IPS-18a (cell line): Measurements from ENCODE around the gene TNPO2.
"Not testable (repeated sequence)": the region's sequence is repeated elsewhere in the genome, so short reads cannot be mapped to it uniquely, and the experiment has no call there.

Source experiments
- H3K27ac ChIP-seq: one replicate; pipeline ENCODE4 v1.5.1; 2013; ENCODE audit warnings: low read length
- H3K27me3 ChIP-seq: one replicate; pipeline ENCODE4 v1.6.1; 2013; ENCODE audit warnings: mild to moderate bottlenecking, low read length; ENCODE audit not compliant: control insufficient read depth, insufficient read depth
- H3K36me3 ChIP-seq: one replicate; pipeline ENCODE4 v1.6.1; 2013; ENCODE audit warnings: low read depth, low read length; ENCODE audit not compliant: control insufficient read depth
- H3K4me1 ChIP-seq: one replicate; pipeline ENCODE4 v1.6.1; 2013; ENCODE audit warnings: low read depth, low read length; ENCODE audit not compliant: control insufficient read depth
- H3K4me3 ChIP-seq: one replicate; pipeline ENCODE4 v1.5.1; 2013; ENCODE audit warnings: low read length
- H3K9ac ChIP-seq: one replicate; pipeline ENCODE4 v1.6.1; 2013; ENCODE audit warnings: mild to moderate bottlenecking, low read length, moderate library complexity
- H3K9me3 ChIP-seq: one replicate; pipeline ENCODE4 v1.6.1; 2013; ENCODE audit warnings: low read depth, low read length; ENCODE audit not compliant: control insufficient read depth

The TNPO2 gene

DNA sequence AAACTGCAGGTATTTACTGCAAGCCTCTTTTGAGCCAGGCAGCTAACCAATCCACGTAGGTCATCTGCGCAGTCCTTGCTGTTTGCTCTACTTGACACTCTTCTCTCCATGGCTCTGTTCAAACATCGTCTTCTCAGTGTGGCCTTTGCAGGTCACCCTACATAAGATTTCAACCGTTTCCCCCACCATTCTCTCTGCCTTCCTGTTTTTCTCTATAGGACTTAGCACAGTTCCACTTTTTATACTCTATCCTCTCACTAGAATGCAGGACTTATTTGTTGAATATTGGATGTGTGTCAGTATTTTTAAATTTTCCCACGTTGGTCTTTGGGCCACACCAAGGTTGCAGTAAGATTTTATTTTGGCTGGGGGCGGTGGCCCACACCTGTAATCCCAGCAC lies 25.6 kb downstream of the TNPO2 start:
- H3K27me3 ChIP-seq = no peaks in the 10 kb centered on the region
- H3K4me1 ChIP-seq = no peaks in the 10 kb centered on the region
- H3K9ac ChIP-seq = no peak overlapping the region
- peaks cover 31% of the 10 kb centered on the region for H3K36me3 ChIP-seq
- no peaks in the 10 kb centered on the region for H3K9me3 ChIP-seq
- no peak overlapping the region for H3K27ac ChIP-seq
- no peak overlapping the region for H3K4me3 ChIP-seq

DNA sequence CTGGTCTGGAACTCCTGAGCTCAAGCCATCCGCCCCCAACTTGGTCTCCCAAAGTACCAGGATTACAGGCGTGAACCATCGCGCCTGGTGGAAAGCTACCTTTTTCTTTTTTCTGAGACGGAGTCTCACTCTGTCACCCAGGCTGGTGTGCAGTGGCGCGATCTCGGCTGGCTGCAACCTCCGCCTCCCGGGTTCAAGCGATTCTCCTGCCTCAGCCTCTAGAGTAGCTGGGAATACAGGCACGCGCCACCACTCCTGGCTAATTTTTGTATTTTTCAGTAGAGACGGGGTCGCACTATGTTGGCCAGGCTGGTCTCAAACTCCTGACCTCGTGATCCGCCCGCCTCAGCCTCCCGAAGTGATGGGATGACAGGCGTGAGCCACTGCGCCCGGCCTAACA lies 26.3 kb downstream of the TNPO2 start:
- H3K9ac ChIP-seq, H3K9me3 ChIP-seq, H3K4me1 ChIP-seq, H3K27me3 ChIP-seq, H3K27ac ChIP-seq: not testable (repeated sequence)
- peak overlapping the region; percentile 69 for H3K4me3 ChIP-seq
- peaks cover 27% of the 10 kb centered on the region for H3K36me3 ChIP-seq

DNA sequence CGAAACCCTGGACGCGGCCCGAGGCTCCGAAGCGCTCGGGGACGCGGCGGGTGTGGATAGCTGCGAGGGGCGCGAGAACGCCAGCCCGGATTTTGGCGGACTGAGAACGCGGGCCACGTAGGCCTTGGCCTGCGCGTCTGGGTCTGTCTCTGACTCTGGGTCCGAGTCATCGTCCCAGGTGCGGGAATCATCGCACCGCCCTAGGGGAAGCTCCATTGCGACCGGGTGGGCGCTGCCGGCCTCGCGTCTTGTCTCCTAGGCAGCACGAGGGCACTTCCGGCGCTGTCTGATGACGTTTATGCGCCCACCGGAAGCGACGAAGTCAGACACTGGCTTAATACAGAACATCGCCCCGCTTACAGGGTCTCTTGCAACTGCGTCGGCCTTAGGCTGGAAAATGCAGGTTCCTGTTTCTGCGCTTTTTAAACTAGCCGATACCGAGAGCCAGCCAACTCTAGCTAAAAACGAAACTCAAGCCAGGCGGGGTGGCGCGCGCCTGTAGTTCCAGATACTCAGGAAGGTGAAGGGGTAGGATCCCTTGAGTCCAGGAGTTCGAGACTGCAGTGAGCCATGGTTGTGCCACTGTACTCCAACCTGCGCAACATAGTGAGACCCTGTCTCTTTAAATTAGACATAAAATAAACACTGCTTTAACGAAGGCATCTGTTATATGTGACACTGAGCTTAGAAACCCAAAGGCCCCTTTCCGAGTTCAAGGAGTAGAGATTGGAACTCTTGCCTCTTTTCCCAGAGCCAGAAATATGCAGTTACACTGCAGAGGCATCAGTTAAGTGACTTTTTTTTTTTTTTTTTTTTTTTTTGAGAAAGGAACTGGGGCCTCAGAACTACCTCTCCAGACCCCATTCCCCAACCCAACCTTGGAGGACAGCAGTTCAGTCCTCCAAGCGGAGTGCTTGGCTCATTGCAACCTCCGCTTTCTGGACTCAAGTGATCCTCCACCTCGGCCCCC lies 27.1 kb downstream of the TNPO2 start, which contains the start of gene FBXW9:
TSS of gene FBXW9 (minus strand) at position 266 of the 970 bp plus-strand sequence. CDS start at position 216, 50 bp downstream.
- Histone ChIP-seq H3K36me3 (peaks cover 19% of the 10 kb centered on the region), H3K27ac (peak within 1 kb of the TSS; percentile 13), H3K9me3 (no peaks in the 10 kb centered on the region), H3K4me3 (peak within 1 kb of the TSS; percentile 69), H3K9ac (peak within 1 kb of the TSS; percentile 48), H3K4me1 (no peaks in the 10 kb centered on the region), H3K27me3 (no peaks in the 10 kb centered on the region)

DNA sequence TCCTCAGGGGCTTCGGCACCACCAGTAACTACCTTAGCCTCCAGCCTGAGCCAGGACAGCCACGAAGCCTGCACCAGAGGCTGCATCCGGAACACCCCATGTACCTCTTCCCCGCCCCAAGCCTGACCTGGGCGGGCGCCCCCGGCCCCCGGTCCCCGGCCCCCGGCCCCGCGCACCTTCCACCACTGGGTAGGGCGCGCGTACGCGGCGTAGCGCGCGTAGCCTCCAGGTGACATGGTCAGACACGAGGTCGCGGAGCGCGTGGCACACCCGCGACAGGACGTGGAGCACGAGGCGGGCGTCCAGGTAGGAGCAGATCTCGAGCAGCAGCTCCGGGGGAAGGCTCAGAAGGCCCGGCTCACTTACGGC lies 27.8 kb downstream of the TNPO2 start:
- Histone ChIP-seq H3K36me3 (peaks cover 12% of the 10 kb centered on the region), H3K9me3 (no peaks in the 10 kb centered on the region), H3K9ac (peak overlapping the region; percentile 48), H3K4me1 (no peaks in the 10 kb centered on the region), H3K27me3 (no peaks in the 10 kb centered on the region), H3K27ac (no peak overlapping the region), H3K4me3 (peak overlapping the region; percentile 69)

DNA sequence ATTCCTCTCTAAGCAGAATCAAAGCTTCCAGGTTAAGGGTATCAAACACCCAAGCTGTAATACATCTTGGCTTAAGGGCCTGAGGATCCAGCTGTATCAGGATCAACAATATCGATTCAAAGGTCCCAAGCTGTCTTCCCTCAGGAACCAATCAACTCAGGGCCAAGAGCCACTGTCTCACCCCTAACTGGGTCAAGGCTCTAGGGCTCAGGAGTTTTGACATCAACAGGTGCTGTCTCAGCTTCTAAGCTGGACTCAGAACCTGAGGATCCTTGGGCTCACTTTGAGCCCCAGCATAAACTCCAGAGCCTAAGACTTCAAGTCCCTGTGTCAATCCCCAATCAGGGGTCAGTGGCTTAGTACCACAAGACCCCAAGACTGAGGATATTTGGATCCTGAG lies 28.2 kb downstream of the TNPO2 start:
- Histone ChIP-seq H3K27me3 (no peaks in the 10 kb centered on the region), H3K4me3 (peak overlapping the region; percentile 69), H3K4me1 (no peaks in the 10 kb centered on the region), H3K27ac (no peak overlapping the region), H3K36me3 (peaks cover 8% of the 10 kb centered on the region), H3K9me3 (no peaks in the 10 kb centered on the region), H3K9ac (peak overlapping the region; percentile 48)

DNA sequence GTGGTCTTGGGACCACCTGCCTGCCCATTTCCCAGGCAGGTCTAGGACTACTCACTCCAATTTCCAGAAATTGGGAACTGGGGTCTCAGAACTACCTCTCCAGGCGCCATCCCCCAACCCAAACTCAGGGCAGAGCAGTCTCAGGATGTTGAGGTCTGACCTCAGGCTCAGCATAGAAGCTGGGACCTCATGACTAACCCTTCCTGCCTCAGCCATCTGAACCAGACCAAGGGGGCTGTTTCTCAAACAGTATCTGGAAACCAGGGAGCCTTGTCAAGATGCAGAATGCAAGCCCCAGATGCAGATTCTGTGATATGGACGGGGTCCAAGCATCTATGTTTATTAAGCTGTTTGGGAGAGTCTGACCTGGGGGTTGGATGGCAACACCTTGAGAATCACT lies 28.6 kb downstream of the TNPO2 start:
- no peak overlapping the region for H3K27ac ChIP-seq
- peaks cover 6% of the 10 kb centered on the region for H3K36me3 ChIP-seq
- H3K9ac ChIP-seq = no peak overlapping the region
- H3K4me1 ChIP-seq = no peaks in the 10 kb centered on the region
- H3K4me3 ChIP-seq = no peak overlapping the region
- no peaks in the 10 kb centered on the region for H3K9me3 ChIP-seq
- no peaks in the 10 kb centered on the region for H3K27me3 ChIP-seq

DNA sequence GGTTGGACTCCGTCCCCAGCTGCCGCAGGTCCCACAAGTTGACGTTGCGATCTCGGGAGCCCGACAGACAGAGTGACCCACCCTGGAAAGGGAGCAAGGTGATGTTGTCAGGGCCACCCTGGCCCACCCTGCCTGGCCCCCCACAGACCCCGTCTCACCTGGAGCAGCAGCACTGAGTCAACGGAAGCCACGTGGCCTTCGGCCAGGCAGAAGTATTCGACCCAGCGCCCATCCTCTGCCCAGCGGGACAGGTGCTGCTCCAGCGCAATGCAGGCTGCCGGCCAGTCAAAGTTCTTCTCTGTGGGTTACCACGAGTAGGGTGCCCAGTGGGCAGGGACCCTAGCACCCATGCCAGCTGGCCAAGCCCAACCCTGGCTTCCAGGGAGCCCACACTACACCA lies 29.1 kb downstream of the TNPO2 start:
- Histone ChIP-seq H3K36me3 (peaks cover 1% of the 10 kb centered on the region), H3K9me3 (no peaks in the 10 kb centered on the region), H3K4me1 (no peaks in the 10 kb centered on the region), H3K27me3 (no peaks in the 10 kb centered on the region), H3K27ac (no peak overlapping the region), H3K4me3 (no peak overlapping the region), H3K9ac (no peak overlapping the region)

DNA sequence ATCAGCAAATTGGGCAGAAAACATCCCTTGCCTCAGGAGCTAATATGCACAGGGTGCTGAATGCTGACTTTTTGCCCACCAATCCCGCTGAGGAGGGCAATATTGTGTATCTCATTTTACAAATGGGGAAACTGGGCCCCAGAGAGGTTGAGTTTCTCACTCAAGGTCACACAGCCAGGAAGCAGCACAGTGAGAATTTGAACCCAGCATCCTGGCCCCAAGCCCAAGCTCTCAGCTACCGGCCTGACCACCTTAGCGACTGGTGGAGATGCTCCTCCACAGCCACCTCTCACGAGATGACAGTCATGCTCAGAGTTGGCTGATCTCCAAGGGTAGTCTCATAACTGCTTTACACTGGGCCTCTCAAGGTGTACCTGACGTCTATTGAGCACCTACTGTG lies 30.8 kb downstream of the TNPO2 start:
- Histone ChIP-seq H3K4me3 (no peak overlapping the region), H3K27me3 (no peaks in the 10 kb centered on the region), H3K27ac (no peak overlapping the region), H3K9me3 (no peaks in the 10 kb centered on the region), H3K4me1 (no peaks in the 10 kb centered on the region), H3K9ac (no peak overlapping the region), H3K36me3 (no peaks in the 10 kb centered on the region)

DNA sequence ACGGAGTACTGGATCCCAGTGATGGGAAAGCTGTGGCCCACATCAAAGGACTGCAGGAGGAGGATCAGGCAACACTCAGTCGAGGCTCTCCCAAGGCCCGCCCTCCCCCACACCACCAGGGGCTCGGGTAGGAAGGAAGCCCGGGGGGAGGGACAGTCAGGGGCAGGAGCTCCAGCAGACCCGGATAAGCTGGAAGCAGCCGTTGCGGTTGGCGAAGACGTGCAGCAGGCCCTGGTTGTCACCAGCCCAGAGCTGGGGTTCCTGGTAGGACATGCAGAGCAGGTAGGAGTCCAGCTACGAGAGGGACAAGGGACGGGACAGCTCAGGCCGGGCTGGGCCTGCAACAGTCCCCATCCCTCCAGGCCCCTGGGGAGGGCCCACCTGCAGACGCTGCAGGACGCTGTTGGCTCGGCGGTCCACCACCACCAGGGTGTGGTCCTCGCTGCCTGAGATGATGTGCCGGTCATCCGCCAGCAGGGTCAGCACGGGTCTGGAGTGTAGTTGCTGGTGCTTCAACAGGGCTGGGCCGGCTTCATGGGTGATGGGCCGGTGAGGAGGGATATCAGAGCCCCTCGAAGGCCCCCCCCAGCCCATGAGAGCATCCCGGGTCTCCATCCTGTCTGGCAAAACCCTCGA lies 34.0 kb downstream of the TNPO2 start:
- no peak overlapping the region for H3K9ac ChIP-seq
- no peaks in the 10 kb centered on the region for H3K36me3 ChIP-seq
- no peak overlapping the region for H3K27ac ChIP-seq
- H3K9me3 ChIP-seq = no peaks in the 10 kb centered on the region
- H3K4me1 ChIP-seq = no peaks in the 10 kb centered on the region
- H3K4me3 ChIP-seq = no peak overlapping the region
- no peaks in the 10 kb centered on the region for H3K27me3 ChIP-seq

DNA sequence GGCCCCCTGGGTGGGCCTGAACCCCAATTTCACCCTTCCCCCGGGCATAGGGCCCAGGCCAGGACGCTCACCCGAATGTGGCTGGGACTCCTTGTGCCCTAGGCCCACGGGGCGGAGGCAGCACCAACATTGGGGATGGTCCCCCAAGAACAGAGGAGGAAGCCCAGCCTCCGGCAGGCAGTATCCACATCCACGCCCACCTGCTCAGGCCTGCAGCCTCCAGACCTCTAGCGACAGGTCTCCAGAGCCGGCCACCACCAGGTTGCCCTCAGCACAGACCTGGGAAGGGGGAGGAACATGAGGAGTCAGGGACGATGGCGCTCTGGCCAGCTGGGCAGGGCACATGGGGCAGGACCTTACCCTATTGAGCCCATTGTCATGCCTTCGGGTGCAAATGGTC lies 34.7 kb downstream of the TNPO2 start:
- Histone ChIP-seq H3K9me3 (no peaks in the 10 kb centered on the region), H3K27ac (no peak overlapping the region), H3K9ac (no peak overlapping the region), H3K27me3 (no peaks in the 10 kb centered on the region), H3K4me3 (no peak overlapping the region), H3K36me3 (no peaks in the 10 kb centered on the region), H3K4me1 (no peaks in the 10 kb centered on the region)

DNA sequence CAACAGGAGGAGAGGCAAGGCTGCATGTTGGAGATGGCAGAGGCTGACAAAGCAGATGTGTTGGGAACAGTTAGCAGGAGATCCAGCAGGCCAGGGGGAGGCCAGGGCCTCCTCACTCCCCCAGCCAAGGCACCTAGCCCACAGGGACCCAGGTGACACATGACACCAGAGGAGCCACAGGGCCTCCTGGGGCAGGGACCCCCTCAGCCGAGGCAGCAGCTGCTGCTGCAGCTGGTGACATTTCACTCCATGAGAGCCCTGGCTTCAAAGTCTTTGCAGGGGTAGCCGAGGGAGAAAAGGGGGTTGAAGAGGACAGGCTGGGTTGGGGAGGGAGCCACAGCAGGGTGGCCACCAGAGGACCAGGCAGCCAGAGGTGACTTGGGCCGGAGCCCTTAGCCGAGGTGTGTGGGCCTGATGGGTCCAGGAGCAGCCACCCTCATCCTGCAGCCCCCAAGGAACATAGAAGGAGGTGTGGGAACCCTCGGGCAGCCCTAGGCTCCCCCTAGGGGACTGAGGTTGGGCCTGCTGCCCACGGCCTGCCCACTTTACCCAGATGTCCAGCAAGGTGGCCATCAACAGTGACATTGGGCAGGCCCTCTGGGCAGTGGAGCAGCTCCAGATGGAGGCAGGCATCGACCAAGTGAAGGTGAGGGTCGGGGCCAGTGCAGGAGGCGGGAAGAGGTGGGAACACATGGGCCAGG lies 36.1 kb downstream of the TNPO2 start, which contains the start of gene GNG14:
TSS of gene GNG14 (plus strand) at position 503 of the 701 bp plus-strand sequence. CDS start at position 554, 51 bp downstream.
- H3K27me3 ChIP-seq = no peaks in the 10 kb centered on the region
- H3K4me1 ChIP-seq = no peaks in the 10 kb centered on the region
- H3K9ac ChIP-seq = no peak within 1 kb of the TSS
- no peaks in the 10 kb centered on the region for H3K9me3 ChIP-seq
- H3K4me3 ChIP-seq = no peak within 1 kb of the TSS
- no peaks in the 10 kb centered on the region for H3K36me3 ChIP-seq
- H3K27ac ChIP-seq = no peak within 1 kb of the TSS
